B cell (primary cell): ENCODE measurements around the gene KLHDC7B. TPM values are rescaled to one million over a fixed set of nuclear protein-coding genes. Genes with fewer than 3 reads are reported as not detected.

Experiments used
- ATAC-seq: fragments of 200-7000 bp; cut with Tn5 transposase; one replicate; pipeline ENCODE4 v1.10.0; 2021; ENCODE audit warnings: low read depth, mild to moderate bottlenecking, moderate number of reproducible peaks, moderate library complexity
- CTCF ChIA-PET: fragments of 350-600 bp; sonication (Branson Sonifier 250); formaldehyde crosslinking; loops from one replicate; lab custom pipeline; 2021; ENCODE audit warnings: antibody characterized with exemption, inconsistent platforms; lab: Charles Lee
- POLR2A ChIA-PET: fragments of 350-600 bp; sonication (Branson Sonifier 250); formaldehyde crosslinking; loops from one replicate; lab custom pipeline; 2021; ENCODE audit warnings: antibody characterized with exemption; lab: Charles Lee
- DNase-seq: peaks from one replicate; pipeline ENCODE4 v3.0.0; 2013
- H2AFZ ChIP-seq: 2 replicates; pipeline ENCODE4 v1.6.1; 2012; ENCODE audit warnings: mild to moderate bottlenecking, low read depth, low read length; ENCODE audit not compliant: insufficient read depth, poor library complexity, severe bottlenecking
- H3K27ac ChIP-seq, 2 donors: 1 replicate in 1 of 2; 2 replicates in 1 of 2; pipeline ENCODE4 v1.5.1; 2012 to 2013; ENCODE audit warnings: low read length in 2 of 2, mild to moderate bottlenecking in 2 of 2, moderate library complexity in 1 of 2
- H3K27me3 ChIP-seq, 4 experiments: fragments of 200-600 bp in 1 of 4; sonication (generic) in 1 of 4; replicated peaks in 1 of 4; 1 replicate in 2 of 4; 2 replicates in 2 of 4; pipeline versions ENCODE4 v1.6.1 to v1.7.0; 2013 to 2016; ENCODE audit warnings: low read length in 3 of 4, mild to moderate bottlenecking in 2 of 4, mixed read lengths in 1 of 4, moderate library complexity in 1 of 4; ENCODE audit not compliant: insufficient read depth in 4 of 4, control insufficient read depth in 3 of 4; ENCODE audit errors: control extremely low read depth in 1 of 4
- H3K36me3 ChIP-seq, 2 experiments: replicated peaks in 1 of 2; 1 replicate in 1 of 2; 2 replicates in 1 of 2; pipeline versions ENCODE4 v1.6.1 to v1.7.1; 2013; ENCODE audit warnings: low read length in 1 of 2; ENCODE audit not compliant: insufficient read depth in 2 of 2, control insufficient read depth in 1 of 2; ENCODE audit errors: control extremely low read depth in 1 of 2, extremely low read depth in 1 of 2
- H3K4me1 ChIP-seq, 2 donors: fragments of 200-600 bp in 1 of 2; sonication (generic) in 1 of 2; 1 replicate in 1 of 2; 2 replicates in 1 of 2; pipeline versions ENCODE4 v1.5.1 to v1.6.1; 2013 to 2017; ENCODE audit warnings: low read length in 2 of 2; ENCODE audit not compliant: control insufficient read depth in 2 of 2, insufficient read depth in 2 of 2
- H3K4me2 ChIP-seq: replicated peaks from 2 replicates; pipeline ENCODE3; 2012; ENCODE audit warnings: mild to moderate bottlenecking, low read depth, low read length; ENCODE audit not compliant: poor library complexity, severe bottlenecking
- H3K4me3 ChIP-seq, 5 experiments: fragments of 200-600 bp in 1 of 5; sonication (generic) in 1 of 5; 1 replicate in 3 of 5; 2 replicates in 2 of 5; pipeline versions ENCODE4 v1.5.1 to v1.7.0; 2011 to 2016; ENCODE audit warnings: low read length in 4 of 5, mild to moderate bottlenecking in 4 of 5, low read depth in 2 of 5, control low read depth in 1 of 5, moderate library complexity in 1 of 5; ENCODE audit not compliant: insufficient read depth in 1 of 5; ENCODE audit errors: control extremely low read depth in 1 of 5, extremely low read depth in 1 of 5
- H3K79me2 ChIP-seq: fragments of 200-600 bp; sonication (generic); one replicate; pipeline ENCODE4 v1.6.0; 2016; ENCODE audit warnings: low read length; ENCODE audit not compliant: control insufficient read depth, insufficient read depth
- H3K9ac ChIP-seq: fragments of 200-600 bp; sonication (generic); 2 replicates; pipeline ENCODE4 v1.6.1; 2017; ENCODE audit warnings: mild to moderate bottlenecking, low read length, moderate library complexity
- H3K9me3 ChIP-seq, 3 donors: one replicate each; pipeline versions ENCODE4 v1.6.1 to v1.7.1; 2013; ENCODE audit warnings: low read length in 2 of 3; ENCODE audit not compliant: control insufficient read depth in 2 of 3, insufficient read depth in 1 of 3; ENCODE audit errors: control extremely low read depth in 1 of 3
- H4K20me1 ChIP-seq: 2 replicates; pipeline ENCODE4 v1.6.0; 2012; ENCODE audit warnings: mild to moderate bottlenecking, low read length; ENCODE audit not compliant: insufficient read depth, control insufficient read depth, poor library complexity, severe bottlenecking
- H3K27ac Mint-ChIP-seq: one replicate; pipeline ENCODE4 v1.8.0; 2021; ENCODE audit warnings: mixed read lengths
- H3K27me3 Mint-ChIP-seq: one replicate; pipeline ENCODE4 v1.8.0; 2021; ENCODE audit warnings: mixed read lengths
- H3K4me1 Mint-ChIP-seq: one replicate; pipeline ENCODE4 v1.8.0; 2021; ENCODE audit warnings: mixed read lengths
- H3K4me3 Mint-ChIP-seq: one replicate; pipeline ENCODE4 v1.8.0; 2021; ENCODE audit warnings: mixed read lengths
- H3K9me3 Mint-ChIP-seq: one replicate; pipeline ENCODE4 v1.8.0; 2022; ENCODE audit warnings: mixed read lengths; ENCODE audit not compliant: insufficient read depth
- CTCF ChIP-seq: fragments of 200-600 bp; IDR thresholded peaks from one replicate; pipeline ENCODE4 v1.8.0; 2022; ENCODE audit warnings: antibody characterized with exemption, mild to moderate bottlenecking
- EZH2 ChIP-seq: IDR thresholded peaks from 2 replicates; pipeline ENCODE4 v1.6.1; 2012; ENCODE audit warnings: borderline replicate concordance, low read depth, mild to moderate bottlenecking, moderate library complexity, low read length; ENCODE audit not compliant: insufficient read depth, poor library complexity, severe bottlenecking
- WGBS: methylation state at CpG from one replicate; pipeline ENCODE4 v1.1.5; 2013; ENCODE audit warnings: missing lambda C conversion rate; ENCODE audit not compliant: insufficient coverage; 5-methylcytosine and 5-hydroxymethylcytosine counted together
- intact Hi-C: fragments of 100-400 bp; cut with micrococcal nuclease; formaldehyde crosslinking; loops from one replicate; pipeline ENCODE4 v1.10.0; 2022
- polyA plus RNA-seq: library from polyadenylated mRNA; depleted of rRNA; stranded (reverse); fragments of >200 nt; gene quantifications from 2 replicates; pipeline ENCODE4 v1.2.3, GENCODE V29; 2012
- total RNA-seq, 2 donors: library from RNA; stranded (reverse); fragments of 120-200 nt in 1 of 2; gene quantifications; 1 replicate in 1 of 2; 2 replicates in 1 of 2; pipeline versions ENCODE4 v1.2.3 to v1.2.4, GENCODE V29; 2013 to 2022

Gene KLHDC7B
- total and polyA plus RNA-seq, 2 donors (not counting 1 experiment from before 2014, with no cell fraction given): 1.8 to 6.2 TPM

- no peaks in the 10 kb centered on the region for H3K9me3 Mint-ChIP-seq
- Histone ChIP-seq H3K27ac (peak overlapping the region; percentile 26 to 48), H3K4me2 (peak overlapping the region; percentile 84), H3K4me3 (peak overlapping the region; percentile 58 to 91 (median 80)), H2AFZ (peak overlapping the region; percentile 90), H3K4me1 (peaks cover 14 to 18% of the 10 kb centered on the region in 2 donors), H3K79me2 (peaks cover 12% of the 10 kb centered on the region), H4K20me1 (peaks cover 25% of the 10 kb centered on the region), H3K9me3 (no peaks in the 10 kb centered on the region), H3K9ac (peak overlapping the region; percentile 84), H3K27me3 (no peaks in the 10 kb centered on the region), H3K36me3 (peaks cover 0 to 17% of the 10 kb centered on the region in 2 experiments)
- ATAC-seq: peak; percentile 8
- TF ChIP-seq EZH2 (no peak), CTCF (no peak)
- H3K27me3 Mint-ChIP-seq: no peaks in the 10 kb centered on the region
- peak overlapping the region; percentile 83 for H3K27ac Mint-ChIP-seq
- DNase-seq: no peak
- H3K4me1 Mint-ChIP-seq: peaks cover 24% of the 10 kb centered on the region
- intact Hi-C loops: loop anchor here (2.0 to 5.0 kb wide), 4 partner anchors 35 to 331 kb away; partner anchors contain the start of genes ARSA, HDAC10 and PPP6R2
- ChIA-PET POLR2A (interaction anchor here (0.6 to 1.7 kb wide), 7 partner anchors 20 to 114 kb away, joined by 3 to 12 read pairs (median 4); partner anchors contain the start of genes KLHDC7B, LMF2, NCAPH2 and SCO2), CTCF (interaction anchor here (1.0 to 1.9 kb wide), 5 partner anchors 20 to 58 kb away, joined by 3 to 6 read pairs (median 5); partner anchors contain the start of genes SCO2 and SYCE3)
- H3K4me3 Mint-ChIP-seq: peak overlapping the region; percentile 89
- WGBS: 12% methylated on average over 37 of the region's 37 CpGs
Observed at GRCh38 chr22:50583294-50583861, 37.7 kb downstream of the KLHDC7B start.
